GM10847 (cell line): ENCODE data around the gene ARHGAP26.

ENCODE experiments used
- POLR2A ChIP-seq: IDR thresholded peaks from 2 replicates; pipeline ENCODE4 v1.6.1; 2011; ENCODE audit not compliant: insufficient read length; ENCODE audit errors: extremely low read depth

Gene ARHGAP26

GRCh38 chr5:142811866-142812557 lies 41.8 kb downstream of the ARHGAP26 start:
- TF ChIP-seq POLR2A: no peak

- TF ChIP-seq POLR2A: no peak
Observed at GRCh38 chr5:142813220-142813619, 43.0 kb downstream of the ARHGAP26 start.

GRCh38 chr5:142814122-142814521 lies 43.9 kb downstream of the ARHGAP26 start:
- TF ChIP-seq POLR2A: no peak

- TF ChIP-seq POLR2A: no peak
Observed at GRCh38 chr5:142815469-142815868, 45.3 kb downstream of the ARHGAP26 start.

GRCh38 chr5:142816531-142817430 lies 46.6 kb downstream of the ARHGAP26 start:
- TF ChIP-seq POLR2A: no peak

GRCh38 chr5:142817949-142818431 lies 47.8 kb downstream of the ARHGAP26 start:
- no peak for TF ChIP-seq POLR2A

GRCh38 chr5:142819292-142819691 lies 49.1 kb downstream of the ARHGAP26 start:
- TF ChIP-seq POLR2A: no peak

GRCh38 chr5:142819825-142820224 lies 49.6 kb downstream of the ARHGAP26 start:
- TF ChIP-seq POLR2A: no peak

GRCh38 chr5:142820447-142820846 lies 50.3 kb downstream of the ARHGAP26 start:
- no peak for TF ChIP-seq POLR2A

GRCh38 chr5:142821034-142821732 lies 51.0 kb downstream of the ARHGAP26 start:
- no peak for TF ChIP-seq POLR2A

- TF ChIP-seq POLR2A: no peak
Observed at GRCh38 chr5:142821733-142822487, 51.7 kb downstream of the ARHGAP26 start.

GRCh38 chr5:142823126-142823525 lies 52.9 kb downstream of the ARHGAP26 start:
- TF ChIP-seq POLR2A: no peak

- TF ChIP-seq POLR2A: no peak
Observed at GRCh38 chr5:142823806-142824205, 53.6 kb downstream of the ARHGAP26 start.

- TF ChIP-seq POLR2A: no peak
Observed at GRCh38 chr5:142824391-142824790, 54.2 kb downstream of the ARHGAP26 start.
